Measurements from ENCODE around the gene RHCE.
"Not testable (repeated sequence)": the region's sequence is repeated elsewhere in the genome, so short reads cannot be mapped to it uniquely, and the experiment has no call there.

RHCE gene

DNA sequence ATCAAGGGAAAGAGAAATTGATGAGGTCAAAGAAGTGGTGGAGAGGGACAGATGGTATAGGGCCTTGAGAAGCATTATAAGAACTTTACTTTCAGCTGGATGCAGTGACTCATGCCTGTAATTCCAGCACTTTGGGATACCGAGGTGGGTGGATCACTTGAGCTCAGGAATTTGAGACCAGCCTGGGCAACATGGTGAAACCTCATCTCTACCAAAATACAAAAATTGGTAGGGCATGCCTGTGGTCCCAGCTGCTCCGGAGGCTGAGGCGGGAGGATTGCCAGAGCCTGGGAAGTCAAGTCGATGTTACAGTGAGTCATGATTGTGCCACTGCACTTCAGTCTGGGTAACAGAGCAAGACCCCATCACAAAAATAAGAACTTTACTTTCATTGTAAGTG, 76.8 kb downstream of the RHCE start:
- no peak for DNase-seq (ENCODE audit: low read depth in 2 of 2)

GRCh38 chr1:25342846-25343245, 77.8 kb downstream of the RHCE start:
- no peak for DNase-seq (ENCODE audit: low read depth in 2 of 2)

GRCh38 chr1:25341746-25342145, 78.9 kb downstream of the RHCE start:
- DNase-seq (ENCODE audit: low read depth in 2 of 2), result no peak

- DNase-seq (ENCODE audit: low read depth in 2 of 2), result no peak
Measured at GRCh38 chr1:25338986-25339385, 81.6 kb downstream of the RHCE start.

- DNase-seq (ENCODE audit: low read depth in 2 of 2), result peak; percentile 79 to 83
Measured at GRCh38 chr1:25338188-25338981, 82.2 kb downstream of the RHCE start, which contains the start of gene TMEM50A. TSS of gene TMEM50A (plus strand) at chr1:25338334. CDS start at chr1:25340487, 2,153 bp downstream.

GRCh38 chr1:25337483-25338187, 83.0 kb downstream of the RHCE start:
- not testable (repeated sequence) for DNase-seq (ENCODE audit: low read depth in 2 of 2)

GRCh38 chr1:25336922-25337354, 83.7 kb downstream of the RHCE start:
- peak in 1 of 2 donors; percentile 3 for DNase-seq (ENCODE audit: low read depth in 2 of 2)

DNA sequence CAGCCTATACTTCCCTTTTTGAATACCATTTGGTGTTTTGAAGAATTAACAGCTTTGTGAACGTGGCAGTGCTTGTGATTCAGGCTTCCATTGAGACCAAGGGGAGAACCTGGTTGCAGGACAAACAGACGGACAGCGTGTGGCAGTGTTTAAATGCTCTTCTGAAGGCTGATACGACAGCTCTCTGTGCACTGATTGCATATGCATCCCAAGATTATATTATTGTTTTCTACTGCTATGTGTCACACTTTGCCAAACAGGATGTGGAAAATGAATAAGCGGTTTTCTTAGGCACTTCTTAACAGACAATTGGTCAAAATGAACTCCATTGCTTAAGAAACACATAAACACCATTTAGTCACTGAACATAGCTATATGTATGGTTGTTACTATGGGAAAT, 90.7 kb downstream of the RHCE start:
- DNase-seq (ENCODE audit: low read depth in 2 of 2), result not testable (repeated sequence)

DNA sequence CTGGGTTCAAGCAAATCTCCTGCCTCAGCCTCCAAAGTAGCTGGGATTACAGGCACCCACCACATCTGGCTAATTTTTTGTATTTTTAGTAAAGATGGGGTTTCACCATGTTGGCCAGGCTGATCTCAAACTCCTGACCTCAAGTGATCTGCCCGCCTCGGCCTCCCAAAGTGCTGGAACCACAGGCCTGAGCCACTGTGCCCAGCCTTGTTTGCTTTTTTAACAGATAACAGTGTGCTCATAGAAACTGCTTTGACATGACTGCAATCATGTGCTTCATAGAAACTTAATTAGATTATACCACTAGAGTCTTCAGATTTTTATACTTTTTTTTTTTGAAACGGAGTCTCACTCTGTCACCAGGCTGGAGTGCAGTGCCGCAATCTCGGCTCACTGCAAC, 91.3 kb downstream of the RHCE start:
- DNase-seq (ENCODE audit: low read depth in 2 of 2), result not testable (repeated sequence)

DNA sequence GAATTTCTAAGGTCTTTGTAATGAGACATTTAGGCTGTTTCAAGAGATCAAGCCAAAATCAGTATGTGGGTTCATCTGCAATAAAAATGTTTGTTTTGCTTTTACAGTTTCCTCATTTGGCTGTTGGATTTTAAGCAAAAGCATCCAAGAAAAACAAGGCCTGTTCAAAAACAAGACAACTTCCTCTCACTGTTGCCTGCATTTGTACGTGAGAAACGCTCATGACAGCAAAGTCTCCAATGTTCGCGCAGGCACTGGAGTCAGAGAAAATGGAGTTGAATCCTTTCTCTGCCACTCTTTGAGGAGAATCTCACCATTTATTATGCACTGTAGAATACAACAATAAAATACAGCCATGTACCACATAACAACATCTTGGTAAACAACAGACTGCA, 91.8 kb downstream of the RHCE start:
- DNase-seq (ENCODE audit: low read depth in 2 of 2), result not testable (repeated sequence)

GRCh38 chr1:25327864-25328790, 92.5 kb downstream of the RHCE start:
- DNase-seq (ENCODE audit: low read depth in 2 of 2), result not testable (repeated sequence)

GRCh38 chr1:25324407-25324806, 96.2 kb downstream of the RHCE start:
- DNase-seq (ENCODE audit: low read depth in 2 of 2), result not testable (repeated sequence)

DNA sequence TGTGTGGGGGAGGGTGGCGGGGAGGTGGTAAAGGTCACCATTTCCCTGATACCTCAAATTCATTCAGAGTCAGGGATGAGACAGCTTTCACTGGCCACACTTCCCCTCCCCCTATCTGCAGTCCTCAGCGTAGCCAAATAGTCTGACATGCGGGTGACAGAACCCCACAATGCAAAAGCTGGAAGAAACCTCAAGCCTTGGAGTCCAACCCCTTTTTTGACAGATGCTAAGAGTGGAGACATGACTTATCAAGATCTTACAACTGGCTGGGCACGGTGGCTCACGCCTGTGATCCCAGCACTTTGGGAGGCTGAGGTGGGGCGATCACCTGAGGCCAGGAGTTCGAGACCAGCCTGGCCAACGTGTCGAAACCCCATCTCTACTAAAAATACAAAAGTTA, 98.5 kb downstream of the RHCE start:
- DNase-seq (ENCODE audit: low read depth in 2 of 2), result not testable (repeated sequence)

- not testable (repeated sequence) for DNase-seq (ENCODE audit: low read depth in 2 of 2)
Measured at GRCh38 chr1:25320314-25320938, 100.2 kb downstream of the RHCE start.

DNA sequence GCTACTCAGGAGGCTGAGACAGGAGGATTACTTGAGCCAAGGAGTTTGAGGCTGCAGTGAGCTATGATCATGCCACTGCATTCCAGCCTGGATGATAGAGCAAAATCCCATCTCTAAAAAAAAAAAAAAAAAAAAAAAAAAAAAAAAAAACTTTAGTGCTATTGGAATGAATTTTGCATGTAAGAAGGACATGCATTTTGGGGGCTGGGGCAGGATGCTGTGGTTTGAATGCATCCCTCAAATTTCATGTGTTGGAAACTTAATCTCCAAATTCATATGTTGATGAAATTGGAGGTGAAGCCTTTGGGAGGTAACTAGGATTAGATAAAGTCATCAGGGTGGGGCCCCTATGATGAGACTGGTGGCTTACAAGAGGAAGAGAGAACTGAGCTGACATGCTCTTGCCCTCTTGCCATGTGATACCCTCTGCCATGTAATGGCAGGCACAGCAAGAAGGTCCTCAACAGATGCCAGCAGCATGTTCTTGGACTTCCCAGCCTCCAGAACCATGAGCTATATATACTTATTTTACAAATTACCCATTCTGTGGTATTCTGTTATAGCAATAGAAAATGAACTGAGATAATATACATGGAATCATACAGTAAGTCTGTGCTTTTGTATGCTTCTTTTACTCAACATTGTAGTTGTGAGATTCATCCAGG, 107.7 kb downstream of the RHCE start:
- DNase-seq (ENCODE audit: low read depth in 2 of 2), result not testable (repeated sequence)

Measured in activated CD4-positive, alpha-beta T cell treated with anti-CD3 and anti-CD28 coated beads for 24 hours (primary cell).